ENCODE results near the gene USP24.
A peak's percentile ranks its signal among the peaks of the same experiment; 100 is the strongest.

The USP24 gene

GRCh38 chr1:55156093-55156492 is 59.1 kb downstream of the USP24 start:
- DNase-seq (ENCODE audit: low spot score), result no peak

- DNase-seq (ENCODE audit: low spot score), result no peak
Measured at GRCh38 chr1:55155522-55155921, 59.6 kb downstream of the USP24 start.

DNA sequence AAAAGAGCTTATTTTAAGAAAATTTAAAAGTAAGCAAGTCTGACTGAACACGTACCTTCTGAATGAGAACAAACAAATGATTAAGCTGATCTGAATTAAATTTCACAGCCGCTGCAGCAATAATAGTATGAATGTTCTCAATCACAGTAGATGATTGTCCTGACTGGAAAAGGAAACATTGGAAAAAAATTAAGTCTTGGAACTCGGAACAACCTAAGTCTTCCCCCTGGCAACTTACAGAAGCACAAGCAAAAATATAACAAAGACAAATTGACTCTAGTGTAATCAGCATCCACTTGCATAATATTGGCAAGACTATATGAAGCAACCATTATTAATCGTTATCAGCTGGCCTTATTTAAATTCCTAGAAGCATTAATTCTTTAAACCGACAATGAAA is 60.5 kb downstream of the USP24 start:
- DNase-seq (ENCODE audit: low spot score), result no peak

DNA sequence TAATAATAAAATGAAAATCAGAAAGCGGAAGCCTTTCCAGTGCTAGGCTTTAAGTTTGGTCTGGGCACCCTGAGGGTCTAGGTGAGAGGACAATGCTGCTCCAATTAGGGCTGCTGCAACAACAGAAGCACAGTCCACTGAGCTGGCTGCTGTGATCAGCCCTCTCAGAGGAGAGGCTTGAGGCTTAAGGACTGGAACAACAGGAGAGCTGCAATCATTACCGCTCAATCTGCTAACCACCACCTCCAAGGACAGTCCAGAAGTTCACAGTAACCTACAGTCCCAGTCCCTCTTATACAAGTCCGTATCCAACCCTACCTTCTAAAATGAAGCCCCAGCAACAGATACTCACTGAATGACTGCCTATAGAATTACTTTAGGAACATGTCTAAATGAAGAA is 62.1 kb downstream of the USP24 start:
- no peak for DNase-seq (ENCODE audit: low spot score)

DNA sequence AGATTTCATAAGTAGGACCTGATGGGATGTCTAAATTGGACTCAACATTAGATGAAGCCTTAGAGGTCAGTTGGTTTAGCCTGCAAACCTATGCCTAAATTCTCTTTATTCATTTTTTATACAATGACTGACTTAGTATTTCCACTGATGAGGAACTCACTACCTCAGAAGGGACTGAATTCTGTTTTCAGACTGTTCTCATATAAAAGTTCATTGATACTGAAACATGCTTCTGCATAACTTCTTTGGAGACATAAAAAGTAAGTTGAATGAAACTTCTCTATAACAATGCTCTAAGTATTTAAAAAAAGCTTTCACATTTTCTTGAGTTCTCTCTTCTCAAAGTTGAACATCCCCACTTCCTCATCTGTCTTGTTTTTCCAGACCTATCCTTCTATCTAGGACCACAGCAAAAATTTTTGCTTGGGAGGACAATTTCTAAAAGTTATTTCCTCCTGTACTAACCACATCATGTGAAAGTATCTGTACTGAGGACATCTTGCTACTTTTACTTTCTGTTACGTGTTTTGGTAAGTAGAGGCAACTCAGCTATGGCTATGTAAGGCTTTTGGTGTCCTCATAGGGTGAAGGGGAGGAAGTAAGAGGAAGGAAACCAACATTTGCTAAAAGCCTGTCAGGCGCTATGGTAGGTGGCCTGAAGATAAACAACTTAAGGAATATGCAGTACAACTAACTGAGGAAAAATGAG is 64.1 kb downstream of the USP24 start:
- DNase-seq (ENCODE audit: low spot score), result peak; percentile 49

GRCh38 chr1:55148676-55149075 is 66.5 kb downstream of the USP24 start:
- DNase-seq (ENCODE audit: low spot score), result no peak

- no peak for DNase-seq (ENCODE audit: low spot score)
Measured at GRCh38 chr1:55147524-55147923, 67.6 kb downstream of the USP24 start.

DNA sequence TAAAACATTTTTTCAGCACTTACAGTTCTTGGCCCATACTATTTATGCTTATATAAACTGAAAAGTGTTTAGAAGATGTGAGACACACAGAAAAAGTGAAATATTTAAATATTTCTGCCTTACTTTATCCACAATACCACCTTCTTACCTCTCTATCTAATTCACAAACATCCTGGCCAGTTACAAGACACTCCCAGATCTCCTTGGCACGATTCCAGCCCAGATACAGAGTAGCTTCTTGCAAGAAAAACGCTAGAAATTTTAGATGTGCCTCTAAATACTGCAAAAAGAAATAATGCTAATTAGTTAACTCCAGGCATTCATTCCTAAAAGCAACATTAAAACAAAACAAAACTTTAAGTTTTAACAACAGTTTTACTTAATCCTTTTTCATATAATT is 68.4 kb downstream of the USP24 start:
- DNase-seq (ENCODE audit: low spot score), result no peak

- DNase-seq (ENCODE audit: low spot score), result no peak
Measured at GRCh38 chr1:55144886-55145285, 70.3 kb downstream of the USP24 start.

GRCh38 chr1:55143684-55144083 is 71.5 kb downstream of the USP24 start:
- DNase-seq (ENCODE audit: low spot score), result no peak

- no peak for DNase-seq (ENCODE audit: low spot score)
Measured at GRCh38 chr1:55141295-55141893, 73.8 kb downstream of the USP24 start.

DNA sequence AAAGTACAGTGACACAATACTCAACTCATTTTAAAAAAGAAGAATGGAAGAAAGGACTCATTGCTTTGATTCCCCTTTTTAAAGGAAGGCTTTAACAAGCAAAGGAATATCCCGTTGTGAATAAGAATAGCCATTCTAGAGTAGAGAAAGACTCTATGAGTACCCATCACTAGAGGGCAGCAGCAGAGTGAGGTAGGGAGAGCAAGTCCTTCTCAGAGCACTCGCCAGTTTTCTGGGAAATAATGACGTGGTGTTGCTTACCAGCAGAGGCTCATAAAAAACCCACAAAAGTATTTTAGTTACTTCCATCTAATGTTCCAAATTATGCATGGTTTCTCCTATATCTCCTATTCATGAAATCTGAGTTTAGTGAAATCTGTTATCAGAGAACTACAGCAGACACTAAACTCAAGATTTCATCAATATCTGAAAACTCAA is 74.6 kb downstream of the USP24 start:
- peak; percentile 80 for DNase-seq (ENCODE audit: low spot score)

- no peak for DNase-seq (ENCODE audit: low spot score)
Measured at GRCh38 chr1:55140137-55140536, 75.0 kb downstream of the USP24 start.

DNA sequence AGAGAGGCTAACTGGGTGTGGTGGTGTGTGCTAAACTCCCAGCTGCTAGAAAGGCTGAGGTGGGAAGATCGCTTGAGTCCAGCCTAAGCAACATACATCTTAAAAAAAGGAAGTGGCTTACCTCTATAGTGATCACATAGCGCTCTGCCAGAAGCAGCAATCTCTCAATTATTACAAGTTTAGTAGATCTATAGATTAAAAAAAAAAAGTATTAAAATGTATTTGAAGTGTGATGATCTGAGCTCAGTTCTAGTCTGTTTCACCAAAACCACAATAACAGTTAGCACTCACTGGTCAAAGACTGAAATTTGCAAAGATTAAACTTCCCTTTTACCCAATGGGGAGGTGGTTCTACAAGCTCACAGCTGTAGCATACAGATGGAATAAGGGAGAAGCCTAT is 76.3 kb downstream of the USP24 start:
- no peak for DNase-seq (ENCODE audit: low spot score)

DNA sequence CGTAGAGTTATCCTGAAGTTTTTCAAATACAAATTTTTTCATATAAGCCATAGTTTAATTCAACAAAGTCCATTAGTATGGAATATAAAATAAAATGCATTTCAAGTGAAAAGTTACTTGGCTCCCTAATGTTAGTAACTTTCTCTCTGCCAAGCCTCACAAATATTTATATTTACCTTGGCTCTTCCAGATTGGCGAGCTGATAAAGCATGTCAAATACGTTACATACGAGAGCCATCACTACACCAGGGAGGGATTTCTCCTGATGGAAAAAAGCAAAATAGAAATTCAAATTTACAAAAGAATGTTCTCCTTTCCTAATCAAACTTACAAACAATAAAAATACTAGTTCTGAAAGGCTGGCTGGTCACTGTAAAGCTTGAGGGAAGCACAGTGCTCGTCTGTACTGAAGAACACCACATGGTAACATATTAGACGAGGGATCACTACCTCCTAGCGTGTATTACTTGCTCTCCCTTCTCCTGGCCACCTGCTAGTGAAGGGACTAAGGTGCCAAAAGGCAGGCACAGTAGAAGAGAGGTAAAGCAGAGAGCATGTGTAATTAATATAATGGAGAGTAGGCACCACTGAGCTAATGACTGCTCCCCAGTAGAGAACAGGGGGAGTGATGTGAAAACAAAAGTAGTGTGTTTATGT is 80.9 kb downstream of the USP24 start:
- DNase-seq (ENCODE audit: low spot score), result no peak

GRCh38 chr1:55131801-55132200 is 83.4 kb downstream of the USP24 start:
- DNase-seq (ENCODE audit: low spot score), result no peak

- DNase-seq (ENCODE audit: low spot score), result no peak
Measured at GRCh38 chr1:55131218-55131617, 83.9 kb downstream of the USP24 start.

DNA sequence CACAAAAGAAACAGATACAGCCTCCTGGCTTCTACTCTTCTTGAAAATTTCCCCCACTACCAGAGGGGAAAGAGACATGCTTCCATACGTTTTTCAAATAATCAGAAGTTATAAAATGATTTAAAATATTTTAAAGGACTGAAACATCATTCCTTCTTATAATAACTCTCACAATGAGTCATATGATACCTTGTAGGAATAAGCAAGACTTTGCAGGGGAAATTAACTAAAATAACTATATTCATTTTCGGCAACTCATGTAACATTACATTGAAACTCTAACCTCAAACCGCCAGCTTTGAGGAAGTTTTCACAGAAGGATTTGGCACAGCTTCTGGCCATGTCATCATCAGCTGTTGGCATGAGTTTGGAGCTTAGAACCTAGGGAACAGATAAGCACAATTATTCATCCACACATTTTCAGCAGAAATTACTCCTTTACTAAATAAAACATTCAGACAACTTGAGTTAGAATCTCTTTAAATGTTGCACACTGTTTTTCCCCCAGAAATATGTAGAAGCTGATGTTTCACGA is 85.9 kb downstream of the USP24 start:
- no peak for DNase-seq (ENCODE audit: low spot score)

DNA sequence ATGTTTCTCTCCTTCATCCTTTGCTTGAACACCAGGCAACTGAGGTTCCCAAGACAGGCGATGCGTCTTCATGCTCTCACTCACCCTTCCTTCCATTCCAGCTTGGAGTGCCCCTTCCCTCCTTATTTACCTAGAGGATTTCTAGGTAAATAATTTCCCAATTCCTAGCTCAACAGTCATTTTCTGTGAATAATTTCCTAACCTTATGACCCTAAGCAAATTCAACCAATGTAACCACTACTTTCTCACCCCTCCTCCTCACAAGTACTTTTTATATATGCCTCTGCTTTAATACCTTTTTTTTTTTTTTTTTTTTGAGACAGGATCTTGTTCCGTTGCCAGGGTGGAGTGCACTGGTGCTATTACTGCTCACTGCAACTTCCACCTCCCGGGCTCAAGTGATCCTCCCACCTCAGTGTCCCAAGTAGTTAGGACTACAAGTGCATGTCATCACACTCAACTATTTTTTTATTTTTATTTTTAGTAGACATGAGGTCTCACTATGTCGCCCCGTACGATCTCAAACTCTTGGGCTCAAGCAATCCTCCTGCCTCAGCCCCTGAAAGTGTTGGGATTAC is 86.7 kb downstream of the USP24 start:
- DNase-seq (ENCODE audit: low spot score), result no peak

- DNase-seq (ENCODE audit: low spot score), result no peak
Measured at GRCh38 chr1:55127827-55128343, 87.3 kb downstream of the USP24 start.

- DNase-seq (ENCODE audit: low spot score), result no peak
Measured at GRCh38 chr1:55124470-55124869, 90.7 kb downstream of the USP24 start.

GRCh38 chr1:55120538-55120937 is 94.6 kb downstream of the USP24 start:
- no peak for DNase-seq (ENCODE audit: low spot score)
